ENCODE measurements around the gene IQCN.

GRCh38 chr19:18216789-18217188 is 57.5 kb downstream of the IQCN start:
- no peak for TF ChIP-seq CTCF (IDR thresholded peaks at IDR 0.05)
- no peak for TF ChIP-seq POLR2A (IDR thresholded peaks at IDR 0.05)

Measured in lower leg skin (tissue), 3 donors.